LNCaP clone FGC (cell line): ENCODE data around the gene LAPTM5.

ENCODE experiments used
- DNase-seq: peaks from one replicate; pipeline ENCODE4 v3.0.0-alpha.2; 2011; ENCODE audit warnings: low read depth
- H3K4me3 ChIP-seq: 2 replicates; pipeline ENCODE4 v1.5.1; 2011; ENCODE audit warnings: mild to moderate bottlenecking, low read depth, low read length, control low read depth
- CTCF ChIP-seq: IDR thresholded peaks from 2 replicates; pipeline ENCODE4 v1.5.1; 2012; ENCODE audit warnings: mild to moderate bottlenecking; ENCODE audit not compliant: control insufficient read depth, insufficient read depth; ENCODE audit errors: extremely low read depth

Gene LAPTM5

GRCh38 chr1:30744060-30744756 is 13.4 kb downstream of the LAPTM5 start:
- no peak overlapping the region for H3K4me3 ChIP-seq
- DNase-seq: no peak
- no peak for TF ChIP-seq CTCF

GRCh38 chr1:30743584-30744059 is 14.0 kb downstream of the LAPTM5 start:
- DNase-seq: no peak
- H3K4me3 ChIP-seq: no peak overlapping the region
- no peak for TF ChIP-seq CTCF

- H3K4me3 ChIP-seq: no peak overlapping the region
- no peak for TF ChIP-seq CTCF
- no peak for DNase-seq
These were observed 14.5 kb downstream of the LAPTM5 start for GRCh38 chr1:30742963-30743559.

- DNase-seq: no peak
- TF ChIP-seq CTCF: no peak
- no peak overlapping the region for H3K4me3 ChIP-seq
These were observed 15.1 kb downstream of the LAPTM5 start for GRCh38 chr1:30742300-30742962.

- H3K4me3 ChIP-seq: no peak overlapping the region
- no peak for TF ChIP-seq CTCF
- no peak for DNase-seq
These were observed 16.2 kb downstream of the LAPTM5 start for GRCh38 chr1:30741239-30741894.

GRCh38 chr1:30740251-30741238 is 17.0 kb downstream of the LAPTM5 start:
- H3K4me3 ChIP-seq: no peak overlapping the region
- no peak for DNase-seq
- no peak for TF ChIP-seq CTCF
